Measurements from ENCODE around the gene HTRA3. TPM values are rescaled to one million over a fixed set of nuclear protein-coding genes. Genes with fewer than 3 reads are reported as not detected.
A peak's percentile ranks its signal among the peaks of the same experiment; 100 is the strongest.

Gene HTRA3
- total RNA-seq, 1 donor from 2014 or later, result 1.6 TPM

GRCh38 chr4:8296491-8296890 lies 26.9 kb downstream of the HTRA3 start:
- Histone ChIP-seq H3K9me3 (ENCODE audit: low read depth) (no peaks in the 10 kb centered on the region), H3K79me2 (ENCODE audit: low read depth) (no peaks in the 10 kb centered on the region), H3K27me3 (no peaks in the 10 kb centered on the region), H3K27ac (no peak overlapping the region), H3K4me3 (no peak overlapping the region), H3K4me2 (no peak overlapping the region), H4K20me1 (ENCODE audit: low read depth) (no peaks in the 10 kb centered on the region), H3K9ac (no peak overlapping the region), H3K4me1 (no peaks in the 10 kb centered on the region), H3K36me3 (no peaks in the 10 kb centered on the region), H3F3A (ENCODE audit: low read depth) (no peaks in the 10 kb centered on the region), H2AFZ (replicated peaks) (no peak overlapping the region)
- DNase-seq (ENCODE audit: low spot score), result no peak
- H3K27me3 Mint-ChIP-seq (ENCODE audit: insufficient read depth, low read depth), result peaks cover 8% of the 10 kb centered on the region
- H3K36me3 Mint-ChIP-seq, result no peaks in the 10 kb centered on the region
- no peaks in the 10 kb centered on the region for H3K4me1 Mint-ChIP-seq
- H3K4me3 Mint-ChIP-seq, result no peak overlapping the region
- TF ChIP-seq EZH2 (IDR thresholded peaks at IDR 0.05), result no peak
- TF ChIP-seq EZH2phosphoT487 (IDR thresholded peaks at IDR 0.05), result no peak
- peaks cover 9% of the 10 kb centered on the region for H3K9me3 Mint-ChIP-seq
- H3K27ac Mint-ChIP-seq, result no peak overlapping the region

- Histone ChIP-seq H3K4me3 (no peak overlapping the region), H2AFZ (replicated peaks) (no peak overlapping the region), H4K20me1 (ENCODE audit: low read depth) (no peaks in the 10 kb centered on the region), H3K36me3 (no peaks in the 10 kb centered on the region), H3K27ac (no peak overlapping the region), H3F3A (ENCODE audit: low read depth) (no peaks in the 10 kb centered on the region), H3K4me2 (no peak overlapping the region), H3K9me3 (ENCODE audit: low read depth) (no peaks in the 10 kb centered on the region), H3K79me2 (ENCODE audit: low read depth) (no peaks in the 10 kb centered on the region), H3K4me1 (no peaks in the 10 kb centered on the region), H3K9ac (no peak overlapping the region), H3K27me3 (no peaks in the 10 kb centered on the region)
- H3K27me3 Mint-ChIP-seq (ENCODE audit: insufficient read depth, low read depth), result peaks cover 8% of the 10 kb centered on the region
- H3K4me1 Mint-ChIP-seq, result no peaks in the 10 kb centered on the region
- DNase-seq (ENCODE audit: low spot score), result no peak
- peak overlapping the region; percentile 33 for H3K27ac Mint-ChIP-seq
- H3K9me3 Mint-ChIP-seq, result peaks cover 11% of the 10 kb centered on the region
- H3K36me3 Mint-ChIP-seq, result peaks cover 2% of the 10 kb centered on the region
- TF ChIP-seq EZH2 (IDR thresholded peaks at IDR 0.05) (no peak), EZH2phosphoT487 (IDR thresholded peaks at IDR 0.05) (no peak), CTCF (IDR thresholded peaks at IDR 0.05) (no peak)
- no peak overlapping the region for H3K4me3 Mint-ChIP-seq
Measured at GRCh38 chr4:8297141-8297601, 27.6 kb downstream of the HTRA3 start.

- H3K27me3 Mint-ChIP-seq (ENCODE audit: insufficient read depth, low read depth), result peaks cover 8% of the 10 kb centered on the region
- Histone ChIP-seq H3K4me3 (no peak overlapping the region), H3K79me2 (ENCODE audit: low read depth) (no peaks in the 10 kb centered on the region), H3F3A (ENCODE audit: low read depth) (no peaks in the 10 kb centered on the region), H3K36me3 (no peaks in the 10 kb centered on the region), H3K9me3 (ENCODE audit: low read depth) (no peaks in the 10 kb centered on the region), H3K9ac (no peak overlapping the region), H4K20me1 (ENCODE audit: low read depth) (no peaks in the 10 kb centered on the region), H3K4me1 (no peaks in the 10 kb centered on the region), H3K27me3 (no peaks in the 10 kb centered on the region), H2AFZ (replicated peaks) (no peak overlapping the region), H3K27ac (no peak overlapping the region), H3K4me2 (no peak overlapping the region)
- H3K27ac Mint-ChIP-seq, result no peak overlapping the region
- TF ChIP-seq EZH2 (IDR thresholded peaks at IDR 0.05) (no peak), EZH2phosphoT487 (IDR thresholded peaks at IDR 0.05) (no peak), CTCF (IDR thresholded peaks at IDR 0.05) (no peak)
- no peak for DNase-seq (ENCODE audit: low spot score)
- H3K36me3 Mint-ChIP-seq, result peaks cover 2% of the 10 kb centered on the region
- no peak overlapping the region for H3K4me3 Mint-ChIP-seq
- peaks cover 11% of the 10 kb centered on the region for H3K9me3 Mint-ChIP-seq
- H3K4me1 Mint-ChIP-seq, result no peaks in the 10 kb centered on the region
Measured at GRCh38 chr4:8297691-8298485, 28.3 kb downstream of the HTRA3 start.

DNA sequence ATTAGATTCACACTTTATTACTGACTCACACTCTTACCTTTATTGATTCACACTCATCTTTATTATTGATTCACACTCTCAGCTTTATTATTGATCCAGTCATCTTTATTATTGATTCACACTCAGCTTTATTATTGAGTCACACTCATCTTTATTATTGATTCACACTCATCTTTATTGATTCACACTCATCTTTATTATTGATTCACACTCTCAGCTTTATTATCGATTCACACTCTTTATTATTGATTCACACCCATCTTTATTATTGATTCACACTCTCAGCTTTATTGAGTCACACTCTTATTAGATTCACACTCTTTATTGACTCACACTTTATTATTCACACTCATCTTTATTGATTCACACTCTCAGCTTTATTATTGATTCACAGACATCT lies 31.3 kb downstream of the HTRA3 start:
- H3K9me3 Mint-ChIP-seq, result peaks cover 6% of the 10 kb centered on the region
- peaks cover 6% of the 10 kb centered on the region for H3K27me3 Mint-ChIP-seq (ENCODE audit: insufficient read depth, low read depth)
- H3K9me3 ChIP-seq (ENCODE audit: low read depth), result no peaks in the 10 kb centered on the region
- no peak overlapping the region for H3K9ac ChIP-seq
- H3K4me1 ChIP-seq, result no peaks in the 10 kb centered on the region
- no peak overlapping the region for H3K27ac ChIP-seq
- H4K20me1 ChIP-seq (ENCODE audit: low read depth), result no peaks in the 10 kb centered on the region
- peaks cover 4% of the 10 kb centered on the region for H3K4me1 Mint-ChIP-seq
- H2AFZ ChIP-seq (replicated peaks), result no peak overlapping the region
- H3K27me3 ChIP-seq, result no peaks in the 10 kb centered on the region
- H3K4me2 ChIP-seq, result no peak overlapping the region
- no peak overlapping the region for H3K4me3 Mint-ChIP-seq
- no peak for DNase-seq (ENCODE audit: low spot score)
- no peaks in the 10 kb centered on the region for H3F3A ChIP-seq (ENCODE audit: low read depth)
- H3K36me3 ChIP-seq, result no peaks in the 10 kb centered on the region
- no peak overlapping the region for H3K4me3 ChIP-seq
- no peak overlapping the region for H3K27ac Mint-ChIP-seq
- TF ChIP-seq EZH2 (IDR thresholded peaks at IDR 0.05) (no peak), CTCF (IDR thresholded peaks at IDR 0.05) (no peak), EZH2phosphoT487 (IDR thresholded peaks at IDR 0.05) (no peak)
- H3K79me2 ChIP-seq (ENCODE audit: low read depth), result no peaks in the 10 kb centered on the region
- peaks cover 2% of the 10 kb centered on the region for H3K36me3 Mint-ChIP-seq

Measured in neural progenitor cell (in vitro differentiated cells).